IMR-90 (cell line): ENCODE results near the gene CLEC16A. TPM values are rescaled to one million over a fixed set of nuclear protein-coding genes. Genes with fewer than 3 reads are reported as not detected.

Source experiments
- ATAC-seq: fragments of 200-7000 bp; cut with Tn5 transposase; 2 replicates; pipeline ENCODE4 v1.9.1; 2020; ENCODE audit warnings: low read depth, mild to moderate bottlenecking, moderate library complexity
- BruUV-seq: library from RNA; stranded (reverse); fragments of 400-500 nt; replicated peaks from 2 replicates; lab custom pipeline; 2021; lab: Mats Ljungman, UMichigan
- CTCF ChIA-PET: fragments of 300-600 bp; formaldehyde crosslinking; extraction: SDS; loops from one replicate; lab custom pipeline; 2021; ENCODE audit warnings: antibody characterized with exemption; lab: Yijun Ruan, JAX
- POLR2A ChIA-PET: fragments of 300-600 bp; sonication (Branson Sonifier 250); formaldehyde crosslinking; loops from one replicate; lab custom pipeline; 2022; ENCODE audit warnings: antibody characterized with exemption; ENCODE audit not compliant: unreplicated experiment; lab: Charles Lee
- DNase-seq: peaks from one replicate; pipeline ENCODE4 v3.0.0; 2013
- H2AFZ ChIP-seq: replicated peaks from 2 replicates; pipeline ENCODE3; 2013; ENCODE audit warnings: low read length, mild to moderate bottlenecking; ENCODE audit not compliant: poor library complexity
- H2AK5ac ChIP-seq: 2 replicates; pipeline ENCODE4 v1.6.1; 2013; ENCODE audit warnings: low read depth, low read length, inconsistent platforms
- H2AK9ac ChIP-seq: replicated peaks from 2 replicates; pipeline ENCODE3; 2013; ENCODE audit warnings: mild to moderate bottlenecking, low read depth, low read length, moderate library complexity; ENCODE audit not compliant: poor library complexity
- H2BK120ac ChIP-seq: 2 replicates; pipeline ENCODE4 v1.6.1; 2013; ENCODE audit warnings: low read depth, low read length, inconsistent platforms
- H2BK15ac ChIP-seq: 3 replicates; pipeline ENCODE4 v1.6.1; 2013; ENCODE audit warnings: low read depth, low read length, inconsistent platforms
- H2BK20ac ChIP-seq: 2 replicates; pipeline ENCODE4 v1.6.1; 2013; ENCODE audit warnings: low read depth, mild to moderate bottlenecking, inconsistent platforms, low read length, moderate library complexity
- H2BK5ac ChIP-seq: 2 replicates; pipeline ENCODE4 v1.6.1; 2013; ENCODE audit warnings: mild to moderate bottlenecking, low read depth, low read length, inconsistent platforms; ENCODE audit not compliant: poor library complexity, severe bottlenecking
- H3K14ac ChIP-seq: replicated peaks from 2 replicates; pipeline ENCODE4 v1.6.1; 2013; ENCODE audit warnings: low read depth, low read length, inconsistent platforms
- H3K18ac ChIP-seq: 2 replicates; pipeline ENCODE4 v1.6.1; 2013; ENCODE audit warnings: low read depth, low read length, control low read depth
- H3K23ac ChIP-seq: 2 replicates; pipeline ENCODE4 v1.6.1; 2013; ENCODE audit warnings: low read depth, low read length, inconsistent platforms
- H3K27ac ChIP-seq: 2 replicates; pipeline ENCODE4 v1.5.1; 2013; ENCODE audit warnings: mild to moderate bottlenecking, control low read depth, low read length; ENCODE audit not compliant: insufficient read depth
- H3K27me3 ChIP-seq: 2 replicates; pipeline ENCODE4 v1.6.1; 2013; ENCODE audit warnings: low read length; ENCODE audit not compliant: control insufficient read depth, insufficient read depth
- H3K36me3 ChIP-seq: 2 replicates; pipeline ENCODE4 v1.6.1; 2013; ENCODE audit warnings: low read length, mixed read lengths; ENCODE audit not compliant: control insufficient read depth, insufficient read depth
- H3K4ac ChIP-seq: 2 replicates; pipeline ENCODE4 v1.6.1; 2013; ENCODE audit warnings: low read depth, low read length, inconsistent platforms
- H3K4me1 ChIP-seq: 2 replicates; pipeline ENCODE4 v1.6.1; 2013; ENCODE audit warnings: low read length, mixed read lengths; ENCODE audit not compliant: control insufficient read depth, insufficient read depth
- H3K4me2 ChIP-seq: 2 replicates; pipeline ENCODE4 v1.6.1; 2013; ENCODE audit warnings: low read depth, mild to moderate bottlenecking, control low read depth, low read length, moderate library complexity
- H3K4me3 ChIP-seq: 2 replicates; pipeline ENCODE4 v1.5.1; 2013; ENCODE audit warnings: low read depth, mild to moderate bottlenecking, control low read depth, low read length, moderate library complexity; ENCODE audit not compliant: insufficient read depth
- H3K56ac ChIP-seq: 2 replicates; pipeline ENCODE4 v1.6.1; 2013; ENCODE audit warnings: low read length, inconsistent platforms; ENCODE audit not compliant: insufficient read depth; ENCODE audit errors: extremely low read depth
- H3K79me1 ChIP-seq, 2 experiments: 2 replicates each; pipeline ENCODE4 v1.6.1; 2013; ENCODE audit warnings: low read length in 2 of 2, inconsistent platforms in 1 of 2, low read depth in 1 of 2
- H3K9ac ChIP-seq: 2 replicates; pipeline ENCODE4 v1.6.1; 2013; ENCODE audit warnings: low read depth, low read length, control low read depth
- H3K9me1 ChIP-seq: 2 replicates; pipeline ENCODE4 v1.6.1; 2013; ENCODE audit warnings: low read length, inconsistent platforms; ENCODE audit not compliant: insufficient read depth
- H3K9me3 ChIP-seq: 2 replicates; pipeline ENCODE4 v1.6.1; 2013; ENCODE audit warnings: low read length; ENCODE audit not compliant: control insufficient read depth, insufficient read depth
- H4K20me1 ChIP-seq: 2 replicates; pipeline ENCODE4 v1.6.1; 2013; ENCODE audit warnings: low read length, inconsistent platforms; ENCODE audit not compliant: insufficient read depth
- H4K5ac ChIP-seq: 2 replicates; pipeline ENCODE4 v1.6.1; 2013; ENCODE audit warnings: mild to moderate bottlenecking, low read depth, low read length, control low read depth
- H4K8ac ChIP-seq, 2 experiments: 2 replicates each; pipeline ENCODE4 v1.6.1; 2013; ENCODE audit warnings: low read depth in 2 of 2, low read length in 2 of 2, control low read depth in 1 of 2, inconsistent platforms in 1 of 2
- H4K91ac ChIP-seq: 2 replicates; pipeline ENCODE4 v1.6.1; 2013; ENCODE audit warnings: low read depth, low read length, inconsistent platforms; ENCODE audit not compliant: insufficient read depth
- CEBPB ChIP-seq: IDR thresholded peaks from 2 replicates; pipeline ENCODE4 v1.6.1; 2012; ENCODE audit warnings: low read depth, low read length, improper control_type of control experiment
- WGBS, 2 experiments: methylation state at CpG; one replicate each; pipeline versions ENCODE4 v1.1.5 to v1.1.7; 2013; ENCODE audit warnings: missing lambda C conversion rate in 2 of 2; ENCODE audit not compliant: insufficient read length in 1 of 2; ENCODE audit errors: extremely low coverage in 2 of 2; 5-methylcytosine and 5-hydroxymethylcytosine counted together
- dilution Hi-C: fragments of 300-500 bp; cut with HindIII; formaldehyde crosslinking; loops from one replicate; pipeline ENCODE4 v1.14.3; 2018; ENCODE audit warnings: low sequenced_read_pairs; ENCODE audit not compliant: unreplicated experiment
- in situ Hi-C: fragments of 300-500 bp; cut with MboI; formaldehyde crosslinking; loops from 3 replicates; pipeline ENCODE4 v1.14.3; 2019; ENCODE audit warnings: low sequenced_read_pairs, inconsistent platforms, mixed read lengths
- intact Hi-C: fragments of 100-400 bp; cut with micrococcal nuclease; formaldehyde crosslinking; loops from 2 replicates; pipeline ENCODE4 v1.10.0; 2022
- polyA plus RNA-seq, 3 experiments: library from polyadenylated mRNA; depleted of rRNA; stranded (reverse); fragments of >200 nt; gene quantifications; 2 replicates each; pipeline ENCODE4 v1.2.3, GENCODE V29; 2012; ENCODE audit warnings: low replicate concordance in 1 of 3
- total RNA-seq: library from RNA; depleted of rRNA; stranded (reverse); fragments of >200 nt; gene quantifications from 2 replicates; pipeline ENCODE4 v1.2.3, GENCODE V29; 2012

The CLEC16A gene
- total and polyA plus RNA-seq, 2 of the 4 experiments (the other 2 are of a cell fraction), result 15.9 to 16.5 TPM

- Histone ChIP-seq H3K56ac (no peak overlapping the region), H3K4ac (no peak overlapping the region), H3K79me1 (peaks cover 0 to 10% of the 10 kb centered on the region in 2 experiments; a peak in 1 of 4 replicates), H3K14ac (no peak overlapping the region), H2BK120ac (no peak overlapping the region), H3K4me2 (no peak overlapping the region), H3K9me1 (peaks cover 11% of the 10 kb centered on the region), H2AK5ac (no peak overlapping the region), H2BK5ac (no peak overlapping the region), H3K27ac (no peak overlapping the region), H3K4me3 (no peak overlapping the region), H4K91ac (no peak overlapping the region), H3K9me3 (no peaks in the 10 kb centered on the region; the same call in 1 of the 2 replicates), H3K23ac (no peak overlapping the region), H4K5ac (no peak overlapping the region), H3K36me3 (peaks cover 30% of the 10 kb centered on the region), H2BK20ac (no peak overlapping the region), H3K4me1 (peaks cover 10% of the 10 kb centered on the region), H2AFZ (no peak overlapping the region), H4K20me1 (no peaks in the 10 kb centered on the region), H2AK9ac (no peak overlapping the region), H4K8ac (no peak overlapping the region), H3K18ac (no peak overlapping the region), H2BK15ac (no peak overlapping the region), H3K27me3 (no peaks in the 10 kb centered on the region), H3K9ac (no peak overlapping the region)
- intact Hi-C loops, result no loop called here
- DNase-seq, result no peak
- ATAC-seq, result no peak
- dilution Hi-C loops, result no loop called here
- BruUV-seq, result no TSS peak
- in situ Hi-C loops, result no loop called here
- ChIA-PET CTCF (no interaction called here), POLR2A (no interaction called here)
- TF ChIP-seq CEBPB, result no peak
- WGBS, 2 experiments, result no CpG with 5 or more reads among the region's 5 CpGs
These were observed 94.4 kb downstream of the CLEC16A start for GRCh38 chr16:11038777-11039176.
